Measurements from ENCODE around the gene EGLN1.

The EGLN1 gene

GRCh38 chr1:231334079-231334666, 87.9 kb downstream of the EGLN1 start (continued):
- TF ChIP-seq ZNF133 (tag by site-specific recombination; IDR thresholded peaks at IDR 0.05) (no peak), ZNF223 (tag by site-specific recombination; IDR thresholded peaks at IDR 0.05) (no peak), ZNF366 (tag by site-specific recombination; conservative IDR thresholded peaks at IDR 0.05) (0 out of 2 replicates have a peak, but pooled peaks have one; percentile 19)

- CTCF ChIA-PET: interaction anchor here (0.6 to 2.2 kb wide), 4 partner anchors 17 to 1471 kb away, joined by 3 to 9 read pairs (median 3); no protein-coding TSS in a partner anchor
- POLR2A ChIA-PET: no interaction called here
- TF ChIP-seq ZSCAN18 (tag by site-specific recombination; IDR thresholded peaks at IDR 0.05) (no peak), ZBTB1 (tag by site-specific recombination; IDR thresholded peaks at IDR 0.05) (0 out of 2 replicates have a peak, but pooled peaks have one; percentile 50), ZNF580 (tag by site-specific recombination; IDR thresholded peaks at IDR 0.05) (no peak), ZNF529 (tag by site-specific recombination; IDR thresholded peaks at IDR 0.05; ENCODE audit: insufficient replicate concordance) (no peak), GLI2 (tag by site-specific recombination; IDR thresholded peaks at IDR 0.05; ENCODE audit: borderline replicate concordance, low read depth) (peak; percentile 43; the same call in 1 of the 2 replicates), ZNF416 (tag by site-specific recombination; IDR thresholded peaks at IDR 0.05) (no peak), IKZF3 (tag by site-specific recombination; IDR thresholded peaks at IDR 0.05) (0 out of 2 replicates have a peak, but pooled peaks have one; percentile 31), PATZ1 (tag by site-specific recombination; IDR thresholded peaks at IDR 0.05) (no peak), PRDM6 (tag by site-specific recombination; IDR thresholded peaks at IDR 0.05) (peak; percentile 89), GFI1B (tag by site-specific recombination; IDR thresholded peaks at IDR 0.05) (no peak), ZNF394 (tag by site-specific recombination; IDR thresholded peaks at IDR 0.05; ENCODE audit: borderline replicate concordance) (no peak), ZSCAN30 (tag by site-specific recombination; IDR thresholded peaks at IDR 0.05) (no peak), BCL11A (tag by site-specific recombination; IDR thresholded peaks at IDR 0.05; ENCODE audit: low read depth) (no peak), ZNF292 (tag by site-specific recombination; IDR thresholded peaks at IDR 0.05; ENCODE audit: borderline replicate concordance, low read depth) (no peak), ZNF660 (tag by site-specific recombination; IDR thresholded peaks at IDR 0.05) (peak; percentile 86), ZNF211 (tag by site-specific recombination; IDR thresholded peaks at IDR 0.05; ENCODE audit: low read depth) (no peak), ZNF248 (tag by site-specific recombination; IDR thresholded peaks at IDR 0.05) (no peak), ZNF501 (tag by site-specific recombination; IDR thresholded peaks at IDR 0.05) (no peak), ZNF423 (tag by site-specific recombination; IDR thresholded peaks at IDR 0.05) (no peak), TRIM28 (IDR thresholded peaks at IDR 0.05; ENCODE audit: borderline replicate concordance, low read length) (no peak)
- Histone ChIP-seq H3K9me3 (ENCODE audit: control insufficient read depth, insufficient read depth, low read depth, low read length) (no peaks in the 10 kb centered on the region), H3K27ac (ENCODE audit: extremely low read depth, low read depth, low read length) (no peak overlapping the region), H3K4me3 (ENCODE audit: low read depth, low read length) (no peak overlapping the region; the same call in 1 of the 2 replicates), H3K36me3 (ENCODE audit: control insufficient read depth in 2 of 2, insufficient read depth in 1 of 2, low read length in 2 of 2) (peaks cover 4 to 8% of the 10 kb centered on the region in 2 experiments; a peak in 2 of 3 replicates), H3K4me1 (ENCODE audit: control insufficient read depth, insufficient read depth, low read length) (peaks cover 8% of the 10 kb centered on the region)
Observed at GRCh38 chr1:231332761-231333160, 89.3 kb downstream of the EGLN1 start.
